Measurements from ENCODE around the gene DOCK2.

- no peak for TF ChIP-seq SMC3 (IDR thresholded peaks at IDR 0.05)
- no peak for TF ChIP-seq CBX8 (IDR thresholded peaks at IDR 0.05)
- TF ChIP-seq EHMT2 (IDR thresholded peaks at IDR 0.05; ENCODE audit: low read depth): no peak
- TF ChIP-seq CTCF (IDR thresholded peaks at IDR 0.05): no peak
Measured at GRCh38 chr5:169974121-169974770, 337.2 kb downstream of the DOCK2 start.

Data from A549 (cell line).